ENCODE data around the gene WBP1L.

The WBP1L gene

GRCh38 chr10:102795453-102796406 lies 52.0 kb downstream of the WBP1L start:
- peaks cover 0 to 21% of the 10 kb centered on the region in 2 experiments; a peak in 1 of 3 replicates for H3K36me3 ChIP-seq (ENCODE audit: control insufficient read depth in 2 of 2, insufficient read depth in 1 of 2, low read length in 2 of 2)
- TF ChIP-seq ZNF76 (tag by site-specific recombination; IDR thresholded peaks at IDR 0.05; ENCODE audit: borderline replicate concordance, low read depth) (no peak), KLF17 (tag by site-specific recombination; IDR thresholded peaks at IDR 0.05) (no peak), ZNF394 (tag by site-specific recombination; IDR thresholded peaks at IDR 0.05; ENCODE audit: borderline replicate concordance) (no peak), ZNF138 (tag by site-specific recombination; IDR thresholded peaks at IDR 0.05; ENCODE audit: borderline replicate concordance) (no peak), SALL2 (tag by site-specific recombination; IDR thresholded peaks at IDR 0.05; ENCODE audit: borderline replicate concordance) (no peak), ZNF174 (tag by site-specific recombination; IDR thresholded peaks at IDR 0.05) (no peak)
- no peak overlapping the region for H3K27ac ChIP-seq (ENCODE audit: extremely low read depth, low read depth, low read length)
- ChIA-PET CTCF (no interaction called here), POLR2A (no interaction called here)
- no peak overlapping the region for H3K4me3 ChIP-seq (ENCODE audit: low read depth, low read length)
- H3K4me1 ChIP-seq (ENCODE audit: control insufficient read depth, insufficient read depth, low read length), result peaks cover 6% of the 10 kb centered on the region; the same call in 1 of the 2 replicates
- no peaks in the 10 kb centered on the region for H3K9me3 ChIP-seq (ENCODE audit: control insufficient read depth, insufficient read depth, low read depth, low read length)

- CTCF ChIA-PET, result interaction anchor here (0.5 to 0.7 kb wide), 2 partner anchors 29 to 588 kb away, joined by 3 read pairs; no protein-coding TSS in a partner anchor
- no peak for TF ChIP-seq ZFP37 (tag by site-specific recombination; IDR thresholded peaks at IDR 0.05)
- TF ChIP-seq ZNF610 (tag by site-specific recombination; IDR thresholded peaks at IDR 0.05; ENCODE audit: borderline replicate concordance), result no peak
- no peak for TF ChIP-seq ZBTB7A (tag by site-specific recombination; IDR thresholded peaks at IDR 0.05; ENCODE audit: low read depth)
- TF ChIP-seq ZNF621 (tag by site-specific recombination; IDR thresholded peaks at IDR 0.05), result no peak
- TF ChIP-seq GLI4 (tag by site-specific recombination; IDR thresholded peaks at IDR 0.05), result no peak
- TF ChIP-seq ZNF341 (tag by site-specific recombination; IDR thresholded peaks at IDR 0.05; ENCODE audit: low read depth), result no peak
- no peak for TF ChIP-seq ZXDB (tag by site-specific recombination; IDR thresholded peaks at IDR 0.05)
- no peak for TF ChIP-seq ZNF416 (tag by site-specific recombination; IDR thresholded peaks at IDR 0.05)
- no peak for TF ChIP-seq ZNF660 (tag by site-specific recombination; IDR thresholded peaks at IDR 0.05)
- no peak for TF ChIP-seq ZNF292 (tag by site-specific recombination; IDR thresholded peaks at IDR 0.05; ENCODE audit: borderline replicate concordance, low read depth)
Observed at GRCh38 chr10:102796407-102797176, 52.8 kb downstream of the WBP1L start.

GRCh38 chr10:102799691-102800471 lies 56.1 kb downstream of the WBP1L start:
- ChIA-PET POLR2A (no interaction called here), CTCF (interaction anchor here (0.6 to 2.4 kb wide), 2 partner anchors 47 to 54 kb away, joined by 4 to 7 read pairs; no protein-coding TSS in a partner anchor)
- Histone ChIP-seq H3K4me1 (ENCODE audit: control insufficient read depth, insufficient read depth, low read length) (peaks cover 2% of the 10 kb centered on the region; the same call in 1 of the 2 replicates), H3K36me3 (ENCODE audit: control insufficient read depth in 2 of 2, insufficient read depth in 1 of 2, low read length in 2 of 2) (peaks cover 3 to 34% of the 10 kb centered on the region in 2 experiments; a peak in 2 of 3 replicates), H3K4me3 (ENCODE audit: low read depth, low read length) (no peak overlapping the region), H3K9me3 (ENCODE audit: control insufficient read depth, insufficient read depth, low read depth, low read length) (no peaks in the 10 kb centered on the region), H3K27ac (ENCODE audit: extremely low read depth, low read depth, low read length) (no peak overlapping the region)
- TF ChIP-seq ZNF37A (tag by site-specific recombination; IDR thresholded peaks at IDR 0.05) (no peak), ZSCAN30 (tag by site-specific recombination; IDR thresholded peaks at IDR 0.05) (no peak), ZNF664 (tag by site-specific recombination; IDR thresholded peaks at IDR 0.05) (no peak), ZNF214 (tag by site-specific recombination; IDR thresholded peaks at IDR 0.05; ENCODE audit: borderline replicate concordance) (no peak), ZNF433 (tag by site-specific recombination; IDR thresholded peaks at IDR 0.05; ENCODE audit: low read depth) (no peak), ZNF549 (tag by site-specific recombination; IDR thresholded peaks at IDR 0.05) (no peak), ZNF354C (tag by site-specific recombination; IDR thresholded peaks at IDR 0.05; ENCODE audit: borderline replicate concordance, low read depth) (no peak), MEIS1 (CRISPR knock-in tag; IDR thresholded peaks at IDR 0.05; ENCODE audit: borderline replicate concordance) (no peak), SP3 (tag by site-specific recombination; IDR thresholded peaks at IDR 0.05) (no peak), ZBTB48 (tag by site-specific recombination; IDR thresholded peaks at IDR 0.05) (no peak), ZNF701 (tag by site-specific recombination; IDR thresholded peaks at IDR 0.05) (no peak), ZEB2 (tag by site-specific recombination; IDR thresholded peaks at IDR 0.05) (no peak), WT1 (tag by site-specific recombination; IDR thresholded peaks at IDR 0.05) (no peak)

More at GRCh38 chr10:102796407-102797176, 52.8 kb downstream of the WBP1L start:
- Histone ChIP-seq H3K27ac (ENCODE audit: extremely low read depth, low read depth, low read length) (no peak overlapping the region), H3K4me3 (ENCODE audit: low read depth, low read length) (no peak overlapping the region), H3K4me1 (ENCODE audit: control insufficient read depth, insufficient read depth, low read length) (peaks cover 5% of the 10 kb centered on the region; the same call in 1 of the 2 replicates), H3K9me3 (ENCODE audit: control insufficient read depth, insufficient read depth, low read depth, low read length) (no peaks in the 10 kb centered on the region), H3K36me3 (ENCODE audit: control insufficient read depth in 2 of 2, insufficient read depth in 1 of 2, low read length in 2 of 2) (peaks cover 0 to 25% of the 10 kb centered on the region in 2 experiments; a peak in 1 of 3 replicates)
- POLR2A ChIA-PET, result no interaction called here
